ENCODE results near the gene CTAG1A.
"Not testable (repeated sequence)": the region's sequence is repeated elsewhere in the genome, so short reads cannot be mapped to it uniquely, and the experiment has no call there.

- not testable (repeated sequence) for TF ChIP-seq SMC3 (conservative IDR thresholded peaks at IDR 0.05; ENCODE audit: poor library complexity); CTCF (IDR thresholded peaks at IDR 0.05; ENCODE audit: poor library complexity, severe bottlenecking); EP300 (conservative IDR thresholded peaks at IDR 0.05; ENCODE audit: poor library complexity, severe bottlenecking); TAF1 (IDR thresholded peaks at IDR 0.05; ENCODE audit: low read depth); EZH2 (IDR thresholded peaks at IDR 0.05; ENCODE audit: borderline replicate concordance, insufficient read depth, low read length, poor library complexity, severe bottlenecking)
Measured at GRCh38 chrX:154560326-154560725, 24.6 kb upstream of the CTAG1A start.
